HPDE6-E6E7 (cell line): ENCODE data around the gene CRTC3.
"Not testable (repeated sequence)": the region's sequence is repeated elsewhere in the genome, so short reads cannot be mapped to it uniquely, and the experiment has no call there.

Experiments
- DNase-seq: peaks from one replicate; pipeline ENCODE4 v3.0.0; 2011; ENCODE audit warnings: missing footprints; ENCODE audit errors: extremely low spot score

Gene CRTC3

GRCh38 chr15:90520365-90520764 lies 9.4 kb upstream of the CRTC3 start:
- no peak for DNase-seq

GRCh38 chr15:90523373-90523772 lies 6.3 kb upstream of the CRTC3 start:
- DNase-seq = no peak

DNA sequence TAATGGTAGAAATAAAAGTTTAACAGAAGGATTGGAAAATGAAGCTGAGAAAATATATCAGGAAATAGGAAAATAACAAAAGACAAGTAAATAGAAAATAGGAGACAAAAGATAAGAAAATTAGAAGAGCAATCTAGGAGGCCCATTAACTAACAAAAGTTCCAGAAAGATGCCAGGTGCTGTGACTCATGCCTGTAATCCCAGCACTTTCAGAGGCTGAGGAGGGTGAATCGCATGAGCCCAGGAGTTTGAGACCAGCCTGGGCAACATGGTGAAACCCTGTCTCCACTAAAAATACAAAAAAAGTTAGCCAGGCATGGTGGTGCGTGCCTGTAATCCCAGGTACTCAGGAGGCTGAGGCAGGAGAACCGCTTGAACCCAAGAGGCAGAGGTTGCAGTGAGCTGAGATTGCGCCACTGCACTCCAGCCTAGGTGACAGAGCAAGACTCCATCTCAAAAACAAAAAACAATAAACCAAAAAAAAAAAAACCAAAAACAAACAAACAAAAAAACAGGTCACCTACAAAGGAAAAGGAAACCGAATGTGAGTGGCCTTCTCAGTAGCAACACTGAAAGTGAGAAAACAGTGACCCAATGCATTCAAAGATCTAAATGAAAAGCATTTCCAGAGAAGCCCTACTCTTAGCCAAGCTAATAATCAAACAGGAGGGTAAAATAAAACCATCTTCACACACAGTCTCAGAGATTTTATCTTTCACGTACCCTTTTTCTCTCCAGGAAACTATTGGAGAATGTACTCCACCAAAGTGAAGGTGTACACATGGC lies 5.5 kb upstream of the CRTC3 start:
- DNase-seq = not testable (repeated sequence)

DNA sequence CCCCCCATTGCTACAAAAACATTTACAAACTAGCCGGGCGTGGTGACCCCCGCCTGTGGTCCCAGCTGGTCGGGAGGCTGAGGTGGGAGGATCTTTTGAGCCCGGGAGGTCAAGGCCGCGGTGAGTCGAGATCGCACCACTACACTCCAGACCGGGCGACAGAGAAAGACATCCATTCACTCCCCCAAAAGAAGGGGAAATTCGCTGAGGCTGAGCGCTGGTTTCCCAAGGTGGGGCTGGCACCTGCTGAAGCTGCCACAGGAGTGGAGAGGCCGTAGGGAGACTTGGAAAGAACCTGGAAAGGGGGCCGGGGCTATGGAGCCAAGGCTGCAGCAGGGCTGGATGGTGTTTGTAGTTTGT lies 732 bp upstream of the CRTC3 start:
- no peak for DNase-seq

DNA sequence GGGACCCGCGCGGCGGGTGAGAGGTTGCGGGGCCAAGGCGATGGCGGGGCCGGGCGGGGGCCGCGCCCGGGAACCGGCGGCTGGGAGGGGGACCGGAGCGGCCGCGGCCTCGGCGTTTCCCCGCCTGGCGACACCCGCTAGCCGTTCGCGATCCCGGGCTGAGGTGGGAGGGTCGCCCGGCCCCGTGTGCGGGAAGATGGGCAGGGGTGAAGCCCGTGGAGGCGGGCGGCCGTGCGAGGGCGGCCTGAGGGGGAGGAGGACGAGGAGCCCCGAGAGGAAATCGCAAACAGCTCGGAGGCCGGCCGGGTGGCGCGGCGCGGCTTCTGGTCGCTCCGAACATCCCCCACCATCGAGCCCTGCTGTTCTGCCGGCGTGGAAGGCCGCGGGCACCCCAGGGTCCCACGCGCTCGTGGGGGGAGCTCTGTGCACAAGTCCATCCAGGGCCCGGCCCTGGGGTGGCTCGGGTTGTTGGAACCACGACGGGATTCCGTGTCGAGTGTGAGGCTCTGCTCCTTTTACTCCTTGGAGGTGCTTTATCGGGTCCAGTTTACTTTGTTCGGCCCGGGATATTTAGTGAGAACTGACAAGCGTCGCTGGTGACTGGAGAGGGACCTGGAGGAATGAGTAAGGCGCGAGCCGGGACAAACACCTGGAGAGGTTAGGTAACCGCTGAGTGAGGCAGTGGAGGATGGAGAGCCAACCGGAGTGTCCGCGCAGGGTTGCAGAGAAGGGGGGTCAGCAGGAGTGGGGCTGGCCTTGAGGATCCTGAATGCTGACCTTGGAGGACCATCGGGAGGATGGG lies 728 bp downstream of the CRTC3 start:
- peak; percentile 38 for DNase-seq

DNA sequence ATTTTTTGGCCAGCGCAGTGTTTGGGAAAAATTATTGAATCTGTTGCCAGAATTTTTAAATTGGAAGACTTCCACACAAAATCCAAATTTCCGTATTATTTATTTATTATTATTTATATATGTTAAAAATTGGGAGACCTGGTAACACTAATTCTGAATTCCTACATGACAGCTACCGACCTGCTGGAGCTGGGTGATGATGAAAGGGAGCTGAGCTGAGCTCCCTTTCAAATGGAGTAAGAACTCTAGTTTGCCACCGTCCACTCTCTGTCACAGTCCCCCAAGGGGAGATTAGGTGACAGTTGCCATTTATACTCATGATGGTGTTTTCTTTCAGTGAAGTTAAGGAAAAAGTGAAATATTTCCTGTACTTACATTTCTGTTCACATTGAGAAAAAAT lies 1.4 kb downstream of the CRTC3 start:
- no peak for DNase-seq

DNA sequence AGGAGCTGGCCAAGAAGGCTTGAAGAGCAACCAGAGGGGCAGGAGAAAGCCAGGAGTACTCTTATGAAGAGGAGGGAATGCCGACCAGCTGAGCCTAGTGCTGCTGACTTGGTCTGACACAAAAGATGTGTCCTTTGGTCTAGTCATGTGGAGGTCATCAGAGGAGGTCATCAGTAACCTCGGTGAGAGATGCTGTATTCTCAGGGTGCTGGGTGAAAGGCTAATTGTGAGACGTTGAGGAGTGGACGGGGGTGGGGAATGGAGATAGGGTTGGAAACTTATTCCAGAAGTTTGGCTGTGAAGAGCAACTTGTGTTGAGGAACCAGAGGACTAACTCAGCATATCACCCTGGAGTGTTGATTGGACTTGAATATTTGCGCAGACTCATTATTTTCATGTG lies 5.5 kb downstream of the CRTC3 start:
- no peak for DNase-seq

DNA sequence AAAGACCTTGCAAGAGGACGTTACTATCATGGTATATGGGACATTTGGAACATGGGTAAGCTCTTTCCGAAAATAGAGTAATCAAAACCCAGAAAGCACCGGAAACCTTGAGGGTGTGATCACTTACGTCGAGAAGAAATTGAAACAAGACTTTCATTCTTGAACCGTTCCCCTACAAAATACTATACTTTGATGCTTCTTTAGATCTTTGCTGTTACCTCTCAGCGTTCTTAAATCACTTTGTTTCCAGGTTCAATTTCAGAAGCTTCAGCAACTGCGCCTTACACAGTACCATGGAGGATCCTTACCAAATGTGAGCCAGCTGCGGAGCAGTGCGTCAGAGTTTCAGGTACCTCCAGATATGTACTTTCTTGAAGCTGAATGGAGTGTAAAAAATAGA lies 10.1 kb downstream of the CRTC3 start:
- DNase-seq = no peak

DNA sequence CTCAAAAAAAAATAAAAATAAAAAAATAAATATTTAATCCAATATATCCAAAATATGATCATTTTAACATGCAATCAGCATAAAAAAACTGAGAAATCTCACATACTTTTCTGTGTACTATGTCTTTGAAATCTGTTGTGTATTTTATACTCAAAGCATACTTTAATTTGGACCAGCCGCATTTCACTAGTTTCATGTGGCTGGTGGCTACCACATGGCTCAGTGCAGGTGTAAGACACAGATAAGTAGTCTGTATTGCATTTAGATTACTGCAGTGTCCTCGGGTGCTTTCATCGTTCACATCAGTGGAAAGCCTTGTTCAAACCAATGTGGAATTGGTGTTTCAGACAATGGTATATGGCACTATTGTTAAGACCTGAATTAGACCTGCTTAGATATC lies 11.0 kb downstream of the CRTC3 start:
- DNase-seq = no peak

DNA sequence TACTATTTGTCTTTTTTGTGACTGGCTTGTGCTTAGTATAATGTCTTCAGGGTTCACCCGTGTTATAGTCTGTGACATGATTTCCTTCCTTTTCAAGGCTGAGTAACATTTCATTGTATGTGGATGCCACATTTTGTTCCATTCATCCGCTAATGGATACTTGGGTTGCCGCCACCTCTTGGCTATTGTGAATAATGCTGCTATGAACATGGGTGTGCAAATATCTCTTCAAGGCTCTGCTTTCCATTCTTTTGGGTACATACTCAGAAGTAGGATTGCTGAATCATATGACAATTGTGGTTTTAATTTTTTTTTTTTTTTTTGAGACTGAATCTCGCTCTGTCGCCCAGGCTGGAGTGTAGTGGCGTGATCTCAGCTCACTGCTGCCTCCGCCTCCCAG lies 15.4 kb downstream of the CRTC3 start:
- DNase-seq = no peak

GRCh38 chr15:90547540-90547939 lies 17.8 kb downstream of the CRTC3 start:
- DNase-seq = no peak

- DNase-seq = no peak
Observed at GRCh38 chr15:90550919-90551318, 21.2 kb downstream of the CRTC3 start.

GRCh38 chr15:90552162-90552928 lies 22.6 kb downstream of the CRTC3 start:
- no peak for DNase-seq

DNA sequence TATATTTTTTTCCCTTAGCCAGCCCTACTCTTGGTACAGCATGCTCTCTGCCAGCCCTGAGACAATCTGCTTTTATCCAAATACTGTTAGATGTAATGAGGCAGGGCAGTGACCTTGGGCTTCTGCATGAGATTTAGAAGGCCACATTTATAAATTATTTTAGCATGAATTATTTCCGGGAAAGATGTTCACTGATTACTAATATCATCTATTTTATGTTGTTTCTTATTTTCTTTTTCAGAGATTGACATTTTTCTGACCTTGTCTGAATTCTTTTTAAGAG lies 23.1 kb downstream of the CRTC3 start:
- no peak for DNase-seq

DNA sequence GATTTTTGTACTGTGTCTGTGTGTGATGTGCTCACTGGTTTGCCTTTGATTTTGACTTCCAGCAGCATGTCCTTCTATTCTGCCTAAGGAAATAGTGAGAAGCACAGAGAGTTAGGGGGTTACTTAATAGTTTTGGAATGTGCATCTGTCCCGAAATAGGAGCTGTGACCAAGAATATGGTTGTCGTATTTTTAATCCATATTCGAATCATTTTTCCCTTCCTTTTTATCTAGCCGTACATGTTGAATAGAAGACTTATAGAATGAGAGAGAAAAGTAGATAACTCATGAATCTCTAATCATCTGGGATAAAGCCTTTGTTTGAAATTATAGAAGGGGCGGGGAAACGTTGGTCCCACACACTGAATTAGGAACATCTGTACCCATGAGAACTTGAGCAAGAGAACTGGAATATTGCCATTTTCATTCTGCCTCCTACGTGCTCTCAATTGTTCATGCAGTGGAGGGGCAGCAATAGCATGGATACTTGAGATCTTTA lies 23.6 kb downstream of the CRTC3 start:
- DNase-seq = no peak

DNA sequence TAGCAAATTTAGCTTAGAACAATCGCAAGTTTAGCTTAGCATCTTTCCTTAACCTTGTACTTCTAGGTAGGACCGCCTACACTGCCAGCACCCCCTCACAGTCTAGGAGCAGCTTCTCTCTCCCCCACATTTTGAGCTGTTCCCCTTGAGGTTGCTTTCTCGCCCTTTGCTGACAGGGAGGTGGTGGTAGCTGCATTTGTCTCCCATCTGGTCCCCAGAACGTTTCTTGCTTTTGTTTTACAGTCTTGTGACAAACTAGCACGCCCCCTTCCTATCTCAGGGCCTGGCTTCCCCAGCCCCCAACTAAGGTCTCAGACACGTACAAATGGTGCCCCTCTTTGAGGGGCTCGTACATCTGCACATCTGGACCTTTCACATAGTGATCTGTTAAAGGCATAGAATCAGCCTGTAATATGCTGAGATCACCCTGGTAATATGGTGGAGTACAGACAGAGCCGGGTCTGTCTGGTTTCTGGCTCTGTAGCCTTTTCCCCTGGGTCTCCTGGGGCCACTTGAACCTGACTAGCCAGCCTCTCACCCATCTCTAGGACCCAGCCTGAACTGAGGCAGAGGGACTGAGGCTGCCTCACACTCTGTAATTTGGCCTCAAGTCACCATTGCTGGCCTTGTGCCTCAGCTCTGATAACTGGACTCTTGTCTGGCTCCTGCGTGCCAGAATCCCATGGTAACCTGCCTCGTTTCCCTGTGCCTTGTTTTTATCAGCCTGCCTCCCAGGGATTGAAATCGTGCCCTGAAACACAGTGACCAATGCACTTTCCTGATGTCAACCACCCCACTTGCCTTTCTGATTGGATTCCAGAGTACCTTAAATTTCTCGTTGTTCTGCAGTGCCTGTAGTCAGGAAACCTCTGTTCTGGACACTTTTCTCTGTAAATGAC lies 27.7 kb downstream of the CRTC3 start:
- DNase-seq = no peak

DNA sequence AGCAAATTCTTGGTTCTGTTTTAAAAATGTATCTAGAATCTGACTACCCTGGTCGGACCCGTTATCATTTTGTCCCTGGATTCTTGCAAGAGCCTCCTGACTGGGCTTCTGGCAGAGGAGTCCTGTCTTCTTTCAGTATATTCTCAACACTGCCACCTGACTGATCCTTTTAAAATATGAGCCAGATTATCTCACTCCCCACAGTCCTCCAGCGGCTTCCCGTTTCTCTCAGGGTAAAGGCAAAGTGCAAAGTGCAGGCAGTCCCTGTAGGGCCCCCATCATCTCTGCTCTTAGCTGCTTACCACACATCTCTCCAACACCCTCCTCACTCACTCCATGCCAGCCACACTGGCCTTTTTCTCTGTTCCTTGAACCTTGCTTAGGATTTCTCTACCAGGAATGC lies 28.4 kb downstream of the CRTC3 start:
- no peak for DNase-seq

DNA sequence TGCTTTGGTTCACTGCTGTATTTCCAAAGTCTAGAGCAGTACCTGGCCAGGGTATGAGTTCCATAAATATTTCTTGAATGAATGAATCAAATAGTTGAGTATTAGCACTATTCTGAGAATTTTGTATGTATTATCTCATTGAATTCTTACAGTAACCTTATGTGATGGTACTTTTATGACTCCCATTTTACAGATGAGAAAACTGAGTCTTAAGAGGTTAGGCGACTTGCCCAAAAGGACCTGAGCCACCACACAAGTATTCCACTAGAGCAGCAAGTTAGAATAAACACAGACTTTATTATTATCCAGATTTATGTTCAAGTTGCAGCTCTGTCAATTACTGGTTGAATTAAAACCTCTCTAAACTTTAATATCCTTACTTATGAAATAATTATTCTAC lies 29.4 kb downstream of the CRTC3 start:
- DNase-seq = no peak

- DNase-seq = no peak
Observed at GRCh38 chr15:90560229-90560776, 30.6 kb downstream of the CRTC3 start.

DNA sequence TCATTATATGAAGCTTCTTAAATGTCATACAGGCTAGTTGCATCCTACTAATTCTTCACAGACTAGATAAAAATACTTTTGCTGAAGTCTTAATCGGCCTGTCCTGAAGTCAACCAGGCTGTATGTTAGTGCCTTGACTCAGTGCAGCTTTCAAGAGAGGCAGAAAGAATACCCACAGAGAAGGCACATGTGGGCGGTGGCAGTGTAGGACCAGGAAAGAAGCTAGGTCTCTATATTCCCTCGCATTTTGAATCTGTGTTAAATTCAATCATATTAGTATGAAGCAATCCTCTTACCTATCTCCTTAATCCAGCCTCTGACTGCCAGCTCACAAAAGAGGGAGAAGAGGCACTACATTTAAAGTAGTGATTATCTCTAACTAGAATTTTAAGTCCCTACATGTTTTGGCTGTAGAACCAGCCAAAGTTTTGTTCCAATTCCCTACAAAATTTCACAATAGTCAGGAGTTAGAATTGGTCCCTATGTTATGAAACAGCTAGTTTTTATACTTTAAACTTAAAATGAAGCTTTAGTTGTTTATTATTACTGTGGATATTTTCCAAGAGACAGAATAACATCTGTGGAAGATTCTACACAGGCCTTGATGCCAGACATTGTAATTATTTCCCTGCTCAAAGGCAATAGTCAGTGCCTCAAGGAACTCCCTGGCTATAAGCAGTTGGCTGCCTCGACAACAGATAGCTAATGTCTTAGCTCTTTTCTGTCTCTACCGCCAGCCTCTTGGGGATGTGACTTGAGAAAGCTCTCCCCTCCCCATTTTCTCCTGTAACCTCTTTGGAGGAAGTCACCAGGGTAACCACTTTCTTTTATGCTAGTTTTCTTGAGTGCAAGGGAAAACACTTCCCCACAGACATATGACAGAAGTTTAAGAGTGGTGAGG lies 31.9 kb downstream of the CRTC3 start:
- no peak for DNase-seq
